GM21737 (cell line): ENCODE results near the gene SLC30A9.

Experiments used
- ATAC-seq: cut with Tn5 transposase; IDR thresholded peaks from one replicate; pipeline ENCODE4 v1.9.1; 2021; ENCODE audit warnings: mild to moderate bottlenecking, moderate library complexity; ENCODE audit not compliant: unreplicated experiment

The SLC30A9 gene

GRCh38 chr4:41998019-41998418 lies 7.7 kb downstream of the SLC30A9 start:
- no peak for ATAC-seq

GRCh38 chr4:41999321-41999720 lies 9.0 kb downstream of the SLC30A9 start:
- ATAC-seq, result no peak

GRCh38 chr4:42008011-42008786 lies 17.9 kb downstream of the SLC30A9 start:
- ATAC-seq, result no peak

DNA sequence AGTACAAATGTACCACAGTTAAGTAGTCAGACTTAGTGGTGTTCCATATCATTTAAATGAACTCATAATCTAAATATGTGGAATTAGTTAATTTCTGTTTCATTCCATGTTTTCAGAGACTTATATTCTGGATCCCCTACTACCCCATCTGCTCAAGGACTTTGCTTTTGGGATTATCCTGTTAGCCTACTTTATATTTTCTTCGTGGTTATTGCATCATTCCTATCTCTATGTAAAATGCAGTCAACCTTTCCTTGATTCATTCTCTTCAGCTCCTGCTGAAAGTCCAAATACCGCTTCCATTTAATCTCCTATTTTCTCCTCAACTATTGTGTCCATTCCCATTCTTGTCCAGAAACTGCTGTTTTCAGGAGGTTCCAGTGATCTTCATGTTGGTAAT lies 25.1 kb downstream of the SLC30A9 start:
- no peak for ATAC-seq

GRCh38 chr4:42018451-42018850 lies 28.1 kb downstream of the SLC30A9 start:
- ATAC-seq, result no peak

DNA sequence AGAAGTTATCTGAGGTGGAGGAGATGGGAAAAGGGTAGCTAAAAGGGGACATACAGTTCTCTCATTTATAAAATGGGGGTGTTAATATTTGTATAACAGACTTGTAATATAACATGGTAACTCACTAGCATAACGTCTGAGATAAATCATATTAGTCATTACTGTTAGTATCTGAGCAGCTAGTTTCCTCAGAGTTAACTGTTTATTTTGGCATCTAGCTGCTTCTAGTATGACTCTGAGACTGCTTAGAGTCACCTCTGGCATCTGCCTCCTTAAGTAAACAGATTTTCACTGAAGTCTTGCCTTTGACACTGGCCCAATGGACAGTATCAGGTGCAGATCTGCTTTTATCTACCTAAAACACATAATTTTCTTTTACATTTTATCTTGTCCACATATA lies 58.1 kb downstream of the SLC30A9 start:
- ATAC-seq, result no peak

DNA sequence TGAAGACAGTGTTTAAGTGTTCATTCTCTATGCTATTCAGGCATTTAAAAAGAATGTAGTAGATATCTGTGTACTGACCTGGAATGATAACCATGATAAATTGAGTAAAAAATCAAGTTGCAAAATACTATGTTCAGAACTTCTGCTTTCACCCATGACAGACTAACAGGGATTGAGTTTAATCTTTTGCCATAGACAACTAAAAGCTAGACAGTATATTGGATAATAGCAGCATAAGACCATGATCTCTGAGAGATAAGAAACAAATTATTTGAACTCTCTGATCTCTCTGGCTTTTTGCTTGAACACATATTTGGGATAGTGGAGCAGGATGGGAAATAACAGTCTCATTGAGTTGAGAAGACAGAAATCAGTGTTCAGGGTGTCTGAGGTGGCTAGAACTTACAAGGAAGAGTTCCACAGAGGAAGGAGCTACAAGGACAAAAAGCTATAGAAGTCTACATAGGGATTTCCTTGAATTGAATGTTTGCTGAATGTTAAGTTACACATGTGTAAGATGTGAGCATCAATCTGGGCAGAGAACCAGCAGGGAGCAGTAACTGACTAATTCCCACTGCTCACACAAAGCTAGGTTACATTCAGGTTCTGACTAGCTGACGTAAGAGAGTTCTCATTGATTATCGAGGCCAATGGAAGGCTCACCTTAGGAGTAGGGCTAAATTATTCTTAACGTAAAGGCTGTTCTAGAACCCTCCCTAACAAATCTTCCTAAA lies 60.4 kb downstream of the SLC30A9 start:
- ATAC-seq, result no peak

GRCh38 chr4:42066402-42066801 lies 76.1 kb downstream of the SLC30A9 start:
- ATAC-seq, result no peak

DNA sequence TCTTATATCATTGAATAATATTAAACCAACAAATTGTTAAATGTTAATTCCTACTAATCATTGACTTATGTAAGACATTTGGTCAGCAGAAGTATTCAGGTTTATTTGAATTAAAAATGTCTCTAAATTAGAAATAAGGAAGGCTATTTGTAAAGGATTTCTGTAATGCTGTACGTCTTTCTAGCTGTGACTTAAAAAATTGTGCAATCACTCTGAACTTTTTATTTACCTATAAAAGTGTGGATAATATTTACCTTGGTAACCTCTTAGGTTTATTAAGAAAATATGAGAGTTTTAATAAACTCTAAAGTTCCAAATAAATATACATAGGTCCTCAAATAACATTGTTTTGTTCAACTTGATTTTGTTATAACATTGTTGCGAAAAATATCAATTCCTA lies 76.9 kb downstream of the SLC30A9 start:
- no peak for ATAC-seq

GRCh38 chr4:42070463-42070862 lies 80.1 kb downstream of the SLC30A9 start:
- no peak for ATAC-seq

DNA sequence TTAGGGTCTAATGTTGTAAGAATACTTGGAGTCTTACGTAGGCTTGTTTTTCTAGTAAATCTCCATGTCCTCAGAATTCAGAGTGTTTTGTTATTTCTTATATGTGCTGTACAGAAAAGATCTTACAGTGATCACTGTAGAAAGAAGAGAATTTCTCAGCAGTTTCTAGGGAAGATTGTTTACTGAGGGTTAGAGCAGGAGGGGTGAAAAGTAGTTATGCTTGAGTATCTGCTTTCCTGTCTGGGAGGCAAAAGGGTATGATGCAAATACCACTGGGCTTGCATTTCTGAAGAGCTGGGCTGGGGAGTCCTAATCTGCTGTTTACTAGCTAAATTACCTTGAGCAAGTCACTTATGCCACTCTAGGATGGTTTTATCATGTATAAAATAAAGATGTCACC lies 84.0 kb downstream of the SLC30A9 start:
- ATAC-seq, result no peak

DNA sequence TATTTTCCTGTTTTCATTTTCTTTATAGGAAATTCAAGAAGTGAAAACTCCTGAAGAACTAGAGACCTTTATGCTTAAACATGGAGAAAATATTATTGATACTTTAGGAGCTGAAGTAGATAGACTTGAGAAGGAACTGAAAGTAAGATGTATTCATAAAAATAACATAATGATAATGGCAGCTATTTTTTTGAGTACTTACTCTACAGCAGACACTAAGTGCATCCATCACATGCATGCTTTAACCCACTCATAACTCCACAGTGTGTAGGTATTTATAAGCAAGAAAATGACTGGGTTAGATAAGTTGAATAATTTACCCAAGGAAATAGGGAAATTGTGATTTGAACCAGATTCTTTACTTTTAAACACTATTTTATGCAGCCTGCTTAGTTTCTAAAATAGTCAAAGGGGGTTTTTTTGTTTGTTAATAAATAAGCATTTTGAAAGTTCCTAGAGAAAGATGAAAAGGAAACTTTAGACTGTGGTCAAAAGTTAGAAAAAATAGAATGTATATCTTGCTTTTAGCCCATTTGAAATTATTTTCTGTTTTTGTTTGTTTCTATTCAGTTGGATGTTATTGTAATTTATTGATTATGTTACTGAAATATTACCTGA lies 88.0 kb downstream of the SLC30A9 start:
- peak; percentile 78 for ATAC-seq

GRCh38 chr4:42080306-42080705 lies 90.0 kb downstream of the SLC30A9 start:
- ATAC-seq, result no peak

- ATAC-seq, result no peak
Measured at GRCh38 chr4:42083816-42084215, 93.5 kb downstream of the SLC30A9 start.

- no peak for ATAC-seq
Measured at GRCh38 chr4:42088386-42088785, 98.1 kb downstream of the SLC30A9 start.

GRCh38 chr4:42101446-42101975 lies 111.2 kb downstream of the SLC30A9 start:
- ATAC-seq, result no peak

DNA sequence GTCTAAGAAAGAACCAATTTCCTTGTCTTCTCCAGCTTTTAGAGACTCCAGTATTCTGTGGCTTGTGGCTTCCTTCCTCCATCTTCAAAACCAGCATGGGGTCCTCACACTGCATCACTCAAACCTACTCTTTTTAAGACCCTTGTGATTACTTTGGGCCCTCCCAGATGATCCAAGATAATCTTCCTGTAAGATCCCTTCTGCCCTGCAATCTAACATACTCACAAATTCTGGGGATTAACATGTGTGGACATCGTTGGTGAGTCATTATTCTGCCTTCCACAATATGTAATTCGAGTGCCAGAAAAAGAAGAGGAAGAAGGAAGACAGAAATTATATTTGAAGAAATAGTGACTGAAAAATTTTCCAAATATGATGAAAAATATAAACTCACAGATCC lies 114.2 kb downstream of the SLC30A9 start:
- ATAC-seq, result no peak

DNA sequence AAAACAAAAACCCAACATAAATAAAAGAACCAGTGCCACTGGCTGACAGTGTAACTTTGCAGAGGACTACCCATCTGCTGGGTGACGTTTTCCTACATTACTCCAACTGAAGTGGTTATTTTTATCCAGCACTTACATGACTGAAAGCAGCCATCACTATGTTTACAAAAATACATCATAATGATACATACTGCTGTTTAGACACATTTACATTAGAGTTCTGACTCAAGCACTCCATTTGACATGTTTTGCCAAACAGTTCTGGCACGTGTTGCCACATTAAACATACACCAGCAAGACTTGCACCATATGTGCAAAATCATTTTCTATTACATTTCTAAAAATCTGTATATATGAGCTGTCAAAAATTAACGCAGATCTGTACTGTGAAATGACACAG lies 122.5 kb downstream of the SLC30A9 start:
- no peak for ATAC-seq

GRCh38 chr4:42119886-42120285 lies 129.6 kb downstream of the SLC30A9 start:
- no peak for ATAC-seq

GRCh38 chr4:42122237-42122636 lies 131.9 kb downstream of the SLC30A9 start:
- ATAC-seq, result no peak

DNA sequence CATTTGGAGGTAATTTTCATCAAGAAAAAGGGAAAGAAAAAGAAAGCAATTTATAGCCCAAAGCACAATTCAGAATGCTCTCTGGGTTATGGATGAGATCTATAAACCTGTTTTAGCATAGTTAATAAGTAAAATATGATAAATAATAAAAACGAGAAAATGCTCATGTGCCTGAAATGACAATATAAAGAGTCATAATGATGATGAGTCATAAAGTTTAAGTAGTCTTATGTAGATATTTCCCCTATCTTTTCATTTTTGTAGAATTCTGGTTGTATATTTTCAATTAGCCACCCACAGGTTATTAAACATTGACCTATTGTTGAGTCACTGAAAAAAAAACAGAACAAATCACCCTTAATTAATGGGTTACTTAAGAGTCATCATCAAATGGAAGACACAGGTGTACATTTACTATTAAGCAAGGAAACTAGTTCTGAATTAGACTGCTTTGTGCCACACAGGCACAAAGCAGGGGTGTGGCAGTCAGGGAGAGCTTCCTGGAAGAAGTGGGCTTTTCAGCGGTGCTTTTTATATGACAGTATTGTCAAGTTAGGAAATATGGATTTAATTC lies 132.8 kb downstream of the SLC30A9 start:
- no peak for ATAC-seq
